ENCODE results near the gene CLIC3.

DNA sequence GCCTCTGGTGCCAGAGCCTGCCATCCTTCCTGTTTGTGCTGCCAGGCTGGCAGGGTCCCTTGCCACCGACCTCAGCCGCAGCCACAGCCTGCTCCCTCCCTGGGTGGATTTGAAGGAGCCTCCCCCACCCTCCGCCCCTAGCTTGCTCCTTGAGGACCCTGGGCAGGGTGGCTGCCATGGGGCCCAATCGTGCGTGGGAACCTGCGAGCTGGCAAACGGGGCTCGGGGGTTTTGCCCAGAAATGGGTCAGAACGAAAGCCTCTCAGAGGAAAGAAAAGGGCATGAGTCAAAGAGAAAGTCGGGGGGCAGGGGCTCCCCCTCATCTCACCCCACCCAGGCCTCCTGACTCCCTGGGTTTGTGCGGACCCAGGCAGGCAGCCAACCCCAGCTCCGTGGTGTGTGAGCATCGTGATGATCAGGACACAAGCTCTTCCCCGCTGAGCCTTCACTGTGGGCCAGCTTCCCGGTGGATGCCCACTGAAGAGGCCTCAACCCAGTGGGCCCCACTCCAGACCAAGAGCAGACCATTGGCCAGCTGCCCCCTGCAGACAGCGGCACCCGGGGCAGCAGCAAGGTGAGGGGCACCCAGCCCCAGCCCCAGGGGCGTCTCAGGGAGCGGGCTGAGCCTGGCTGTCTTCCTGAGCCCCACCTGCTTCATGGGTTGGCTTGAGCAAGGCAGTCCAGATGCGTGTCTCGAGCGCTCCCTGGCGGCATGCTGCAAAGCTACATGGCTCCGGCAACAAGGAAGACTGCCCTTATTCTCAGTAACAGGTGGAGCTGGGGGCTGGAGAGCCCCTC lies 38.5 kb upstream of the CLIC3 start:
- TF ChIP-seq POLR2A (IDR thresholded peaks at IDR 0.05; ENCODE audit: low read length) (no peak), GATA1 (IDR thresholded peaks at IDR 0.05; ENCODE audit: low read depth, low read length) (no peak)

Measured in erythroblast (primary cell).